Panc1 (cell line): ENCODE measurements around the gene CAPN2. TPM values are rescaled to one million over a fixed set of nuclear protein-coding genes. Genes with fewer than 3 reads are reported as not detected.

Source experiments
- ATAC-seq: fragments of 200-7000 bp; cut with Tn5 transposase; 2 replicates; pipeline ENCODE4 v1.9.1; 2020; ENCODE audit warnings: mild to moderate bottlenecking, moderate library complexity
- BruUV-seq: library from RNA; stranded (reverse); fragments of 400-500 nt; replicated peaks from 2 replicates; lab custom pipeline; 2021; lab: Mats Ljungman, UMichigan
- CTCF ChIA-PET: fragments of 300-600 bp; sonication (Branson Sonifier 250); formaldehyde crosslinking; loops from one replicate; lab custom pipeline; 2022; ENCODE audit warnings: antibody characterized with exemption; lab: Charles Lee
- POLR2A ChIA-PET: fragments of 300-600 bp; sonication (Branson Sonifier 250); formaldehyde crosslinking; loops from one replicate; lab custom pipeline; 2022; ENCODE audit warnings: antibody characterized with exemption; lab: Charles Lee
- DNase-seq: peaks from one replicate; pipeline ENCODE4 v3.0.0-alpha.2; 2010; ENCODE audit warnings: low read depth, low spot score
- H3K27ac ChIP-seq: 2 replicates; pipeline ENCODE4 v1.5.1; 2011; ENCODE audit warnings: mild to moderate bottlenecking, low read length, inconsistent platforms
- H3K27me3 ChIP-seq: fragments of 200-500 bp; sonication (Bioruptor generic); 2 replicates; pipeline ENCODE4 v1.6.0; 2014; ENCODE audit warnings: low read length, inconsistent platforms; ENCODE audit not compliant: control insufficient read depth, insufficient read depth
- H3K36me3 ChIP-seq: fragments of 200-500 bp; sonication (Bioruptor generic); 2 replicates; pipeline ENCODE4 v1.5.1; 2014; ENCODE audit warnings: inconsistent platforms, mild to moderate bottlenecking, low read length, moderate library complexity; ENCODE audit not compliant: control insufficient read depth, insufficient read depth
- H3K4me1 ChIP-seq: 2 replicates; pipeline ENCODE4 v1.5.1; 2011; ENCODE audit warnings: inconsistent platforms, mild to moderate bottlenecking, low read length, moderate library complexity; ENCODE audit not compliant: control insufficient read depth, insufficient read depth
- H3K4me3 ChIP-seq, 2 experiments: 2 replicates each; pipeline ENCODE4 v1.5.1; 2011 to 2012; ENCODE audit warnings: low read depth in 2 of 2, low read length in 2 of 2, mild to moderate bottlenecking in 2 of 2, inconsistent platforms in 1 of 2, moderate library complexity in 1 of 2
- H3K9me3 ChIP-seq: fragments of 200-500 bp; sonication (Bioruptor generic); 2 replicates; pipeline ENCODE4 v1.5.1; 2014; ENCODE audit warnings: low read depth, mild to moderate bottlenecking, inconsistent platforms, low read length, moderate library complexity; ENCODE audit not compliant: control insufficient read depth, insufficient read depth
- POLR2AphosphoS5 ChIP-seq: IDR thresholded peaks from 2 replicates; pipeline ENCODE4 v1.6.1; 2012; ENCODE audit warnings: mild to moderate bottlenecking, low read depth, low read length, moderate library complexity
- SIN3A ChIP-seq: IDR thresholded peaks from 2 replicates; pipeline ENCODE4 v1.6.1; 2012; ENCODE audit warnings: low read depth, mild to moderate bottlenecking, low read length, moderate library complexity, borderline replicate concordance; ENCODE audit not compliant: insufficient read depth
- TCF7L2 ChIP-seq: IDR thresholded peaks from 2 replicates; pipeline ENCODE4 v1.6.1; 2011; ENCODE audit warnings: mild to moderate bottlenecking, low read depth, low read length, inconsistent platforms
- in situ Hi-C: cut with HindIII; loops from 2 replicates; pipeline ENCODE4 v1.10.0; 2016; ENCODE audit warnings: low sequenced_read_pairs, low pct_unique_long_range_greater_than_20kb
- intact Hi-C: fragments of 100-400 bp; cut with micrococcal nuclease; formaldehyde crosslinking; loops from one replicate; pipeline ENCODE4 v1.10.0; 2022; ENCODE audit not compliant: unreplicated experiment
- total RNA-seq: library from RNA; stranded (reverse); gene quantifications from one replicate; pipeline ENCODE4 v1.2.1, GENCODE V29; 2021; ENCODE audit not compliant: unreplicated experiment
- TF ChIP-seq, protein P1 (sequence below), 2 experiments: IDR thresholded peaks; 2 replicates each; pipeline ENCODE4 v1.6.1; 2011 to 2012; ENCODE audit warnings: low read depth in 2 of 2, control low read depth in 1 of 2, low read length in 1 of 2, mild to moderate bottlenecking in 1 of 2, moderate library complexity in 1 of 2; ENCODE audit not compliant: insufficient read depth in 1 of 2
- TF ChIP-seq, protein P2 (sequence below): fragments of 450-650 bp; IDR thresholded peaks from 2 replicates; pipeline ENCODE4 v1.5.1; 2017; ENCODE audit warnings: mild to moderate bottlenecking

The CAPN2 gene
- total RNA-seq, 1 experiment from 2014 or later = 171 TPM

DNA sequence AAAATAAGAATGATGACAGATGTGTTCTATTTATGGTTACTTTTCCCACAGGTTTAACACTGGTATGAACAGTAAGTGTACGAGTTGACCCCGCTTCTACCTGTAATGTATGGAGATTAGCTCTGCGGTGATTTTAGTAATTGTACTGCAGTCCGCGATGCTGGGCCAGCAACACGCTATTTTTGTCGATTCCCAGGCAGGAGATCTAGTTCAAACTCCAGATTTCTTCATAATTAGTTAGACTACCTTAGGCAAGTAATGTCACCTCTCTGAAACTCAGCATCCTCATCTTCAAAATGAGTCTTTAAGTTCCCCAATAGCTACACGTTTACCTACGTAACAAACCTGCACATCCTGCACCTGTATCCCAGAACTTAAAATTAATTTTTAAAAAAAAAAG, 111.9 kb downstream of the CAPN2 start:
- H3K36me3 ChIP-seq = no peaks in the 10 kb centered on the region
- TF ChIP-seq, protein P1, sequence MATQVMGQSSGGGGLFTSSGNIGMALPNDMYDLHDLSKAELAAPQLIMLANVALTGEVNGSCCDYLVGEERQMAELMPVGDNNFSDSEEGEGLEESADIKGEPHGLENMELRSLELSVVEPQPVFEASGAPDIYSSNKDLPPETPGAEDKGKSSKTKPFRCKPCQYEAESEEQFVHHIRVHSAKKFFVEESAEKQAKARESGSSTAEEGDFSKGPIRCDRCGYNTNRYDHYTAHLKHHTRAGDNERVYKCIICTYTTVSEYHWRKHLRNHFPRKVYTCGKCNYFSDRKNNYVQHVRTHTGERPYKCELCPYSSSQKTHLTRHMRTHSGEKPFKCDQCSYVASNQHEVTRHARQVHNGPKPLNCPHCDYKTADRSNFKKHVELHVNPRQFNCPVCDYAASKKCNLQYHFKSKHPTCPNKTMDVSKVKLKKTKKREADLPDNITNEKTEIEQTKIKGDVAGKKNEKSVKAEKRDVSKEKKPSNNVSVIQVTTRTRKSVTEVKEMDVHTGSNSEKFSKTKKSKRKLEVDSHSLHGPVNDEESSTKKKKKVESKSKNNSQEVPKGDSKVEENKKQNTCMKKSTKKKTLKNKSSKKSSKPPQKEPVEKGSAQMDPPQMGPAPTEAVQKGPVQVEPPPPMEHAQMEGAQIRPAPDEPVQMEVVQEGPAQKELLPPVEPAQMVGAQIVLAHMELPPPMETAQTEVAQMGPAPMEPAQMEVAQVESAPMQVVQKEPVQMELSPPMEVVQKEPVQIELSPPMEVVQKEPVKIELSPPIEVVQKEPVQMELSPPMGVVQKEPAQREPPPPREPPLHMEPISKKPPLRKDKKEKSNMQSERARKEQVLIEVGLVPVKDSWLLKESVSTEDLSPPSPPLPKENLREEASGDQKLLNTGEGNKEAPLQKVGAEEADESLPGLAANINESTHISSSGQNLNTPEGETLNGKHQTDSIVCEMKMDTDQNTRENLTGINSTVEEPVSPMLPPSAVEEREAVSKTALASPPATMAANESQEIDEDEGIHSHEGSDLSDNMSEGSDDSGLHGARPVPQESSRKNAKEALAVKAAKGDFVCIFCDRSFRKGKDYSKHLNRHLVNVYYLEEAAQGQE (IDR thresholded peaks at IDR 0.05; ENCODE audit: insufficient read depth in 1 of 2, low read depth in 2 of 2, low read length in 1 of 2) = no peak
- TF ChIP-seq SIN3A (no peak), POLR2AphosphoS5 (no peak), TCF7L2 (no peak)
- TF ChIP-seq, protein P2, sequence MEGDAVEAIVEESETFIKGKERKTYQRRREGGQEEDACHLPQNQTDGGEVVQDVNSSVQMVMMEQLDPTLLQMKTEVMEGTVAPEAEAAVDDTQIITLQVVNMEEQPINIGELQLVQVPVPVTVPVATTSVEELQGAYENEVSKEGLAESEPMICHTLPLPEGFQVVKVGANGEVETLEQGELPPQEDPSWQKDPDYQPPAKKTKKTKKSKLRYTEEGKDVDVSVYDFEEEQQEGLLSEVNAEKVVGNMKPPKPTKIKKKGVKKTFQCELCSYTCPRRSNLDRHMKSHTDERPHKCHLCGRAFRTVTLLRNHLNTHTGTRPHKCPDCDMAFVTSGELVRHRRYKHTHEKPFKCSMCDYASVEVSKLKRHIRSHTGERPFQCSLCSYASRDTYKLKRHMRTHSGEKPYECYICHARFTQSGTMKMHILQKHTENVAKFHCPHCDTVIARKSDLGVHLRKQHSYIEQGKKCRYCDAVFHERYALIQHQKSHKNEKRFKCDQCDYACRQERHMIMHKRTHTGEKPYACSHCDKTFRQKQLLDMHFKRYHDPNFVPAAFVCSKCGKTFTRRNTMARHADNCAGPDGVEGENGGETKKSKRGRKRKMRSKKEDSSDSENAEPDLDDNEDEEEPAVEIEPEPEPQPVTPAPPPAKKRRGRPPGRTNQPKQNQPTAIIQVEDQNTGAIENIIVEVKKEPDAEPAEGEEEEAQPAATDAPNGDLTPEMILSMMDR = no peak
- ATAC-seq = no peak
- intact Hi-C loops = no loop called here
- POLR2A ChIA-PET = no interaction called here
- no peaks in the 10 kb centered on the region for H3K27me3 ChIP-seq
- BruUV-seq = no TSS peak
- H3K9me3 ChIP-seq = no peaks in the 10 kb centered on the region
- no peak overlapping the region for H3K27ac ChIP-seq
- H3K4me3 ChIP-seq = no peak overlapping the region
- DNase-seq = no peak
- in situ Hi-C loops = no loop called here
- H3K4me1 ChIP-seq = peaks cover 3% of the 10 kb centered on the region; the same call in 1 of the 2 replicates
- CTCF ChIA-PET = no interaction called here

DNA sequence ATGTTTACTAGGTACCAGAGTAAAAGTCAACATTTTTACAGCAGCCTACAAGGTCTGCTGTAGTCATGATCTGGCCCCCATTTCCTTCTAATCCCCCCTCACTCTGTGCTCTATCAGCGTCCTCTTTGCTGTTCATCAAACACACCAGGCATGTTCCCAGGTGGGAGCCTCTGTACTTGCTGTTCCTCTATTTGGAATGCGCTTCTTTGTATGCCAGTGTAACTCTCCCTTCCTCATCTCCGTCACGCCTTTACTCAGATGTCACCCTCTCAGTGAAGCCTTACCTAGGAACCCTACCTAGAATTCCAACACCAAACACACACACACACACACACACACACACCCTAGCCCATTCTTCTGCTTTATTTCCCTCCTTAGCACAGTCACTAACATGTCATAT, 112.4 kb downstream of the CAPN2 start:
- no peak overlapping the region for H3K27ac ChIP-seq
- ChIA-PET CTCF (no interaction called here), POLR2A (no interaction called here)
- DNase-seq = no peak
- no peaks in the 10 kb centered on the region for H3K36me3 ChIP-seq
- TF ChIP-seq TCF7L2 (no peak), POLR2AphosphoS5 (no peak), SIN3A (no peak)
- TF ChIP-seq, protein P1 (IDR thresholded peaks at IDR 0.05; ENCODE audit: insufficient read depth in 1 of 2, low read depth in 2 of 2, low read length in 1 of 2) = no peak
- TF ChIP-seq, protein P2 = no peak
- H3K4me3 ChIP-seq = no peak overlapping the region
- BruUV-seq = no TSS peak
- intact Hi-C loops (no loop called here), in situ Hi-C loops (no loop called here)
- no peaks in the 10 kb centered on the region for H3K27me3 ChIP-seq
- no peak for ATAC-seq
- H3K4me1 ChIP-seq = peaks cover 3% of the 10 kb centered on the region; the same call in 1 of the 2 replicates
- no peaks in the 10 kb centered on the region for H3K9me3 ChIP-seq
